Trophoblast cell (in vitro differentiated cells and primary cell): ENCODE data around the gene TREH. TPM values are rescaled to one million over a fixed set of nuclear protein-coding genes. Genes with fewer than 3 reads are reported as not detected.
"Not testable (repeated sequence)": the region's sequence is repeated elsewhere in the genome, so short reads cannot be mapped to it uniquely, and the experiment has no call there.

Experiments used
- DNase-seq, 2 donors: peaks; one replicate each; pipeline ENCODE4 v3.0.0-alpha.2; 2016
- H2AFZ ChIP-seq: 2 replicates; pipeline ENCODE4 v1.6.1; 2013; ENCODE audit warnings: low read length, moderate library complexity, mild to moderate bottlenecking; ENCODE audit not compliant: insufficient read depth, poor library complexity
- H2AK5ac ChIP-seq: 2 replicates; pipeline ENCODE4 v1.6.1; 2013; ENCODE audit warnings: mild to moderate bottlenecking, low read length
- H2BK120ac ChIP-seq: 2 replicates; pipeline ENCODE4 v1.6.1; 2013; ENCODE audit warnings: low read length, mild to moderate bottlenecking, moderate library complexity; ENCODE audit not compliant: insufficient read depth, poor library complexity
- H2BK12ac ChIP-seq: 2 replicates; pipeline ENCODE4 v1.6.1; 2013; ENCODE audit warnings: mild to moderate bottlenecking, low read length, moderate library complexity
- H2BK5ac ChIP-seq: 2 replicates; pipeline ENCODE4 v1.6.1; 2013; ENCODE audit warnings: low read length, low read depth, moderate library complexity, mild to moderate bottlenecking; ENCODE audit not compliant: poor library complexity
- H3K14ac ChIP-seq: 2 replicates; pipeline ENCODE4 v1.6.1; 2013; ENCODE audit warnings: mild to moderate bottlenecking, low read length
- H3K18ac ChIP-seq: 2 replicates; pipeline ENCODE4 v1.6.1; 2013; ENCODE audit warnings: mild to moderate bottlenecking, low read length
- H3K23ac ChIP-seq: 2 replicates; pipeline ENCODE4 v1.6.1; 2013; ENCODE audit warnings: low read length
- H3K27ac ChIP-seq: 2 replicates; pipeline ENCODE4 v1.5.1; 2013; ENCODE audit warnings: low read depth, mild to moderate bottlenecking, inconsistent platforms, low read length, moderate library complexity
- H3K27me3 ChIP-seq: 2 replicates; pipeline ENCODE4 v1.6.1; 2013; ENCODE audit warnings: inconsistent platforms, mild to moderate bottlenecking, low read length, moderate library complexity; ENCODE audit not compliant: insufficient read depth
- H3K36me3 ChIP-seq, 2 experiments: 1 replicate in 1 of 2; 2 replicates in 1 of 2; pipeline ENCODE4 v1.6.1; 2013; ENCODE audit warnings: low read length in 2 of 2, mild to moderate bottlenecking in 2 of 2, moderate library complexity in 1 of 2; ENCODE audit not compliant: insufficient read depth in 2 of 2, control insufficient read depth in 1 of 2
- H3K4ac ChIP-seq: 2 replicates; pipeline ENCODE4 v1.6.1; 2013; ENCODE audit warnings: low read depth, mild to moderate bottlenecking, low read length, moderate library complexity
- H3K4me1 ChIP-seq, 2 experiments: 1 replicate in 1 of 2; 2 replicates in 1 of 2; pipeline ENCODE4 v1.6.1; 2013; ENCODE audit warnings: low read length in 2 of 2, mild to moderate bottlenecking in 2 of 2, moderate library complexity in 1 of 2; ENCODE audit not compliant: insufficient read depth in 2 of 2, control insufficient read depth in 1 of 2
- H3K4me2 ChIP-seq: 2 replicates; pipeline ENCODE4 v1.6.1; 2013; ENCODE audit warnings: inconsistent platforms, mild to moderate bottlenecking, low read length, moderate library complexity
- H3K4me3 ChIP-seq: 2 replicates; pipeline ENCODE4 v1.5.1; 2013; ENCODE audit warnings: mild to moderate bottlenecking, low read depth, low read length, inconsistent platforms
- H3K79me1 ChIP-seq: one replicate; pipeline ENCODE4 v1.6.1; 2013; ENCODE audit warnings: low read length
- H3K79me2 ChIP-seq: 2 replicates; pipeline ENCODE4 v1.6.1; 2013; ENCODE audit warnings: low read length, mild to moderate bottlenecking; ENCODE audit not compliant: control insufficient read depth, insufficient read depth, poor library complexity
- H3K9ac ChIP-seq: 2 replicates; pipeline ENCODE4 v1.6.1; 2013; ENCODE audit warnings: mild to moderate bottlenecking, low read length
- H3K9me3 ChIP-seq: 2 replicates; pipeline ENCODE4 v1.6.1; 2013; ENCODE audit warnings: low read depth, mild to moderate bottlenecking, control low read depth, inconsistent platforms, low read length; ENCODE audit not compliant: insufficient read depth
- H4K12ac ChIP-seq: 2 replicates; pipeline ENCODE4 v1.6.1; 2013; ENCODE audit warnings: low read depth, mild to moderate bottlenecking, low read length, moderate library complexity
- H4K8ac ChIP-seq: 2 replicates; pipeline ENCODE4 v1.6.1; 2013; ENCODE audit warnings: low read depth, mild to moderate bottlenecking, low read length, moderate library complexity
- H4K91ac ChIP-seq: one replicate; pipeline ENCODE4 v1.6.1; 2013; ENCODE audit warnings: low read depth, mild to moderate bottlenecking, low read length, moderate library complexity
- WGBS: extraction: QIAGEN DNeasy Blood & Tissue Kit; methylation state at CpG from one replicate; pipeline ENCODE4 v1.1.7; 2013; ENCODE audit warnings: missing lambda C conversion rate; ENCODE audit not compliant: insufficient read length, insufficient coverage; ENCODE audit errors: extremely low coverage; 5-methylcytosine and 5-hydroxymethylcytosine counted together
- polyA plus RNA-seq: library from polyadenylated mRNA; stranded (reverse); fragments of 200-250 nt; gene quantifications from 2 replicates; pipeline ENCODE4 v1.2.3, GENCODE V29; 2013

The TREH gene, protein sequence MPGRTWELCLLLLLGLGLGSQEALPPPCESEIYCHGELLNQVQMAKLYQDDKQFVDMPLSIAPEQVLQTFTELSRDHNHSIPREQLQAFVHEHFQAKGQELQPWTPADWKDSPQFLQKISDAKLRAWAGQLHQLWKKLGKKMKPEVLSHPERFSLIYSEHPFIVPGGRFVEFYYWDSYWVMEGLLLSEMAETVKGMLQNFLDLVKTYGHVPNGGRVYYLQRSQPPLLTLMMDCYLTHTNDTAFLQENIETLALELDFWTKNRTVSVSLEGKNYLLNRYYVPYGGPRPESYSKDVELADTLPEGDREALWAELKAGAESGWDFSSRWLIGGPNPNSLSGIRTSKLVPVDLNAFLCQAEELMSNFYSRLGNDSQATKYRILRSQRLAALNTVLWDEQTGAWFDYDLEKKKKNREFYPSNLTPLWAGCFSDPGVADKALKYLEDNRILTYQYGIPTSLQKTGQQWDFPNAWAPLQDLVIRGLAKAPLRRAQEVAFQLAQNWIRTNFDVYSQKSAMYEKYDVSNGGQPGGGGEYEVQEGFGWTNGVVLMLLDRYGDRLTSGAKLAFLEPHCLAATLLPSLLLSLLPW
- 0.33 and 0.39 TPM in 2 replicates for polyA plus RNA-seq

DNA sequence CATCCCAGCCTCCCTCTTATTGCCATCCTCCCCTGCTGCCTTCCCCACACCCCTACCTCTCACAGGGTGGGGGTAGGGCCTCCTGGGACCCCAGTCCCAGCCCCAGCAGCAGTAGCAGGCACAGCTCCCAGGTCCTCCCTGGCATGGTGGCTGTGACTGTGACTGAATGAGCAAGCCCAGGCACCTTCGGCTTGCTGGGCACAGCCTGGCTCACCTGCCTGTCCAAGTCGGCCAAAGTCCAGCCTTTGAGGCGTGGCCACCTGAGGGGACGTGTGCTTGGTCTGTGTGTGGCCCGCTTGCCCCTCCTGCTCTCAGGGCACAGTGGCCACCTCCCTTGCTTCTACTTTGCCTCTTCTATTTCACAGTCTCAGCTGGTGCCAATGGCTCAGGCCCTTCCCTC lies at the start of gene TREH:
TSS of gene TREH (minus strand) at position 168 of the 400 bp plus-strand sequence. CDS start at position 145, 23 bp downstream.
- no peaks in the 10 kb centered on the region for H3K27me3 ChIP-seq
- no peak within 1 kb of the TSS for H2AFZ ChIP-seq
- H2BK12ac ChIP-seq, result no peak within 1 kb of the TSS
- no peak within 1 kb of the TSS for H3K4me2 ChIP-seq
- peaks cover 2% of the 10 kb centered on the region for H3K79me1 ChIP-seq
- H4K8ac ChIP-seq, result no peak within 1 kb of the TSS
- H3K23ac ChIP-seq, result no peak within 1 kb of the TSS
- H2BK5ac ChIP-seq, result no peak within 1 kb of the TSS
- peak within 1 kb of the TSS; percentile 44 for H3K14ac ChIP-seq
- no peak within 1 kb of the TSS for H4K91ac ChIP-seq
- DNase-seq, result no peak
- H3K4me1 ChIP-seq, result no peaks in the 10 kb centered on the region
- H3K9ac ChIP-seq, result no peak within 1 kb of the TSS
- H3K27ac ChIP-seq, result no peak within 1 kb of the TSS
- WGBS, result no CpG with 5 or more reads among the region's 5 CpGs
- no peak within 1 kb of the TSS for H4K12ac ChIP-seq
- H3K79me2 ChIP-seq, result no peaks in the 10 kb centered on the region
- H3K9me3 ChIP-seq, result peaks cover 2% of the 10 kb centered on the region
- no peak within 1 kb of the TSS for H2BK120ac ChIP-seq
- H3K4ac ChIP-seq, result no peak within 1 kb of the TSS
- H2AK5ac ChIP-seq, result peak within 1 kb of the TSS; percentile 86
- H3K4me3 ChIP-seq, result no peak within 1 kb of the TSS
- H3K18ac ChIP-seq, result peak within 1 kb of the TSS; percentile 14
- H3K36me3 ChIP-seq, result no peaks in the 10 kb centered on the region

DNA sequence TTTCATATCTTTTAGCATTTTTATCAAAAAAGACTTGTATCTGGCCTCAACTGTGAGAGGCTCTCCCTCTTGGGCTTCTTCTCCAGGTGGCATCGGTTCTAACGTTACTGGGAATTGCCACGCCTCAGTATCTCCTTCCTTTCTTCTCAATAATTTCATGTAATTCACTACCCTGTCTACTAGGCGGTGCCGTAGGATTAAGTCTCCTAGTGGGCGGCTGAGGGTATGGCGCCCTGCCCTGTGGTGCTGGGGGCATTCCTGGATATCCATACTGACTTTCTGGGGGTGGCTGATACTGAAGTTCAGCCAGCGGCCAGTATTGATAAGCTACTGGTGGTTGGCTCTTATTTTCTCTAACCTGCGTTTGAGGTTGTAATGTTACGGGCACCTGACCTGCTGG lies 48.7 kb upstream of the TREH start:
- not testable (repeated sequence) for H4K12ac ChIP-seq, H3K79me2 ChIP-seq, H3K4me2 ChIP-seq

DNA sequence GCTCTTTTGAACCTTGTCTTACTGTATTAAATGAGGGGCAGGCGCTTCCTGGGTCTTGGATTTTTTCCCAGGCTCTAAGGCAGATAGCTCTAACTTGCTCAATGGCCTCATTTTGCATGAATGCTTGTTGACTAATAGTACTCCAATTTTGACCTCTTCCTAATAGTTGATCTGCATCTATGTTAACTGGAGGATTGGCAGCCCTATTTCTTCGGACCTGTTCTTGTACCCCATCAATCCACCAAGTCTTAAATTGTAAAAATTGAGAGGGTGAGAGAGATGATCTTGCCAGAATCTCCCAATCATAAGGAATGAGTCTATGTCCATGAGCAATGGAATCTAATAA lies 48.2 kb upstream of the TREH start:
- not testable (repeated sequence) for H3K4ac ChIP-seq, H3K27ac ChIP-seq, H3K27me3 ChIP-seq, H2BK5ac ChIP-seq, DNase-seq, H3K4me2 ChIP-seq, H2BK120ac ChIP-seq, H2AFZ ChIP-seq, H3K4me3 ChIP-seq, H3K79me1 ChIP-seq, H3K9me3 ChIP-seq, H4K91ac ChIP-seq, H3K9ac ChIP-seq, H2BK12ac ChIP-seq, H3K79me2 ChIP-seq, H2AK5ac ChIP-seq, H3K18ac ChIP-seq, H3K36me3 ChIP-seq, H3K23ac ChIP-seq, H3K14ac ChIP-seq, H4K12ac ChIP-seq, H4K8ac ChIP-seq, H3K4me1 ChIP-seq
- no CpG with 5 or more reads among the region's 2 CpGs for WGBS

More for the DNA sequence above, 48.7 kb upstream of the TREH start:
- H4K8ac ChIP-seq, H2AK5ac ChIP-seq, H2AFZ ChIP-seq, H3K18ac ChIP-seq, H3K4me3 ChIP-seq, H3K36me3 ChIP-seq, DNase-seq, H3K27me3 ChIP-seq, H2BK120ac ChIP-seq, H3K4me1 ChIP-seq, H3K23ac ChIP-seq, H3K4ac ChIP-seq, H3K14ac ChIP-seq, H3K27ac ChIP-seq, H3K9ac ChIP-seq, H3K9me3 ChIP-seq, H3K79me1 ChIP-seq: not testable (repeated sequence)
- peak overlapping the region; percentile 14 for H4K91ac ChIP-seq
- H2BK12ac ChIP-seq, result peak overlapping the region; percentile 58
- no CpG with 5 or more reads among the region's 10 CpGs for WGBS
- peak overlapping the region; percentile 19 for H2BK5ac ChIP-seq

DNA sequence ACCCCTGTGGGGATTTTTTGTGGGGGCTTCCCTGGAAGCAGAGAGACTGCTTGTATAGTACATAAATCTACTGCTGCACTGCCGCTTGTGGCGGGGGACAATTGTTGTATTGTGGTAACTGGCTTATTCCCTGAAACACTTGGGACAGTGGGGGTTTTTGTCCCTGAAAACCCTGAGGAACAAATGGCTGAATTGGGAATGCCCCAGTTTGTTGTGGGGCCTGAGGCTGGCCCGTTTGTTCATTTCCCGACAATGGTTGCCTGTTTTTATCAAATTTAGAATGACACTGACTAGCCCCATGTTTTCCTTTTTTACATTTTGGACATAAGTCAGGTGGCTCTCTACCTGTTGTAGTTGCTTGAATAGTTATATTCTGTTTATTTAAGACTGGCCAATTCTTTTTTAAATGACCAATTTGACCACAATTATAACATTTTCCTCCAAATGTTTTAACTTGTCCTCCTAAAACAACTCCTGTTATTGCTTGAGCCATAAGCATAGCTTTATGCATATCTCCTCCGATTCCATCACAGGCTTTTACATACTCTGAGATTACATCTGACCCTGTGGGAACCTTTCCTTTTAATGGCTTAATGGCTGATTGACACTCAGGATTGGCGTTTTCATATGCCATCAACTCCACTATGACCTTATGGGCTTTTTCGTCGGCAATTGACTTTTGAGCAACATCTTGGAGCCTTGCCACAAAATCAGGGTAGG lies 47.7 kb upstream of the TREH start:
- H3K23ac ChIP-seq, H3K4me1 ChIP-seq, H3K79me1 ChIP-seq, H3K4me3 ChIP-seq, H3K79me2 ChIP-seq, H3K4ac ChIP-seq, H4K8ac ChIP-seq, H2BK120ac ChIP-seq, H3K9ac ChIP-seq, H4K12ac ChIP-seq, H3K27me3 ChIP-seq, H3K27ac ChIP-seq, H2AK5ac ChIP-seq, H3K9me3 ChIP-seq, H3K18ac ChIP-seq, H2AFZ ChIP-seq, H3K4me2 ChIP-seq, H4K91ac ChIP-seq, H2BK12ac ChIP-seq, H3K14ac ChIP-seq, H2BK5ac ChIP-seq, H3K36me3 ChIP-seq: not testable (repeated sequence)
- DNase-seq, result peak in 1 of 2 donors; percentile 55
- no CpG with 5 or more reads among the region's 8 CpGs for WGBS
